ENCODE measurements around the gene FAM149B1. TPM values are rescaled to one million over a fixed set of nuclear protein-coding genes. Genes with fewer than 3 reads are reported as not detected.

Gene FAM149B1
- total RNA-seq, 8 experiments from 2014 or later = 14.5 to 32.5 (median 22.6) TPM

GRCh38 chr10:73281097-73281496, 113.2 kb downstream of the FAM149B1 start:
- WGBS, 10 experiments = 67 to 95% (median 84%) methylated on average over 1 to 3 of the region's 3 CpGs; no CpG with 5 or more reads in 4 of the 10 experiments
- Histone ChIP-seq H3K4me3 (no peak overlapping the region), H3K4me1 (replicated peaks in 1 of 2) (no peaks in the 10 kb centered on the region), H3K27ac (no peak overlapping the region)
- in situ Hi-C loops (cut with MboI; ENCODE audit: low pct_unique_long_range_greater_than_20kb in 2 of 9, low sequenced_read_pairs in 9 of 9, unreplicated experiment in 9 of 9) = no loop called here
- ATAC-seq (replicated peaks in 6 of 8) = no peak

GRCh38 chr10:73287441-73287840, 119.5 kb downstream of the FAM149B1 start:
- 0 to 100% (median 50%) methylated on average over 1 of the region's 1 CpG; no CpG with 5 or more reads in 1 of the 10 experiments for WGBS, 10 experiments
- ATAC-seq (replicated peaks in 6 of 8) = no peak
- no peak overlapping the region for H3K27ac ChIP-seq
- no peaks in the 10 kb centered on the region for H3K4me1 ChIP-seq (replicated peaks in 1 of 2)
- H3K4me3 ChIP-seq = no peak overlapping the region
- in situ Hi-C loops (cut with MboI; ENCODE audit: low pct_unique_long_range_greater_than_20kb in 2 of 9, low sequenced_read_pairs in 9 of 9, unreplicated experiment in 9 of 9) = no loop called here

GRCh38 chr10:73289958-73290357, 122.0 kb downstream of the FAM149B1 start:
- H3K4me3 ChIP-seq = no peak overlapping the region
- 29 to 100% (median 100%) methylated on average over 1 of the region's 1 CpG; no CpG with 5 or more reads in 1 of the 10 experiments for WGBS, 10 experiments
- no peaks in the 10 kb centered on the region for H3K4me1 ChIP-seq (replicated peaks in 1 of 2)
- in situ Hi-C loops (cut with MboI; ENCODE audit: low pct_unique_long_range_greater_than_20kb in 2 of 9, low sequenced_read_pairs in 9 of 9, unreplicated experiment in 9 of 9) = no loop called here
- H3K27ac ChIP-seq = no peak overlapping the region
- ATAC-seq (replicated peaks in 6 of 8) = no peak

DNA sequence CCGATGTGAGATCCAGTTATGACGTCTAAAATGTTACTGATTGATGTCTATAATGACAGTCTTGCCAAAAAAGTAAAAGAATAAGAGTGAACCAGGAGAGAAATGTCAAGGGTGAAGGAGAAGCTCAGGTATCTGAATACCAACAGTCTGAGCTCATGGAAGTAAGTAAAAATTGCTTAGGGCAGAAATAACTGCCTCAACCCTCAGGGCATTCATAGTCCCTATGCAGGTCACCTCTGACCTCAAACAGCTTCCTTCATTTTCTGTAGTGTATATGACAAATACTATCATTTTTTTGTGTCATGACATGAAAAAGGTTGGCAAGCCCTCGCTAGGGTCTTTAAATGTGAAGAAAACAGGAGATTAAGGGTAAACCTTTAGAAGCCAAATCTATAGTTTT, 125.5 kb downstream of the FAM149B1 start:
- 0 to 100% (median 66%) methylated on average over 1 to 3 of the region's 3 CpGs for WGBS, 10 experiments
- H3K4me3 ChIP-seq = no peak overlapping the region
- H3K27ac ChIP-seq = no peak overlapping the region
- ATAC-seq (replicated peaks in 6 of 8) = no peak
- no peaks in the 10 kb centered on the region for H3K4me1 ChIP-seq (replicated peaks in 1 of 2)
- in situ Hi-C loops (cut with MboI; ENCODE audit: low pct_unique_long_range_greater_than_20kb in 2 of 9, low sequenced_read_pairs in 9 of 9, unreplicated experiment in 9 of 9) = no loop called here

Other genes with a start within 250 kb of the FAM149B1 start
- gene PLA2G12B, start 213.3 kb upstream of the FAM149B1 start, total RNA-seq = under 1 TPM in 3 of 8 experiments, not detected in 5; 0.24 to 0.49 (median 0.33) TPM
- 100 to 1,000 TPM in 4 of 8 experiments, 10 to 100 TPM in 4; 12.8 to 163 (median 82.2) TPM for gene P4HA1, start 71.3 kb upstream of the FAM149B1 start, total RNA-seq
- 1 to 10 TPM in 5 of 8 experiments, under 1 TPM in 3; 0.60 to 9.2 (median 1.3) TPM for gene NUDT13, start 57.7 kb upstream of the FAM149B1 start, total RNA-seq
- gene ECD, start 111 bp upstream of the FAM149B1 start, total RNA-seq = 10 to 100 TPM; 20.1 to 39.9 (median 25.1) TPM
- 10 to 100 TPM; 12.7 to 50.9 (median 26.8) TPM for gene DNAJC9, start 79.1 kb downstream of the FAM149B1 start, total RNA-seq
- gene MRPS16, start 84.5 kb downstream of the FAM149B1 start, total RNA-seq = 10 to 100 TPM; 38.8 to 82.3 (median 69.4) TPM
- gene CFAP70, start 190.7 kb downstream of the FAM149B1 start, total RNA-seq = 10 to 100 TPM in 1 of 8 experiments, 1 to 10 TPM in 6, under 1 TPM in 1; 0.71 to 16.6 (median 2.0) TPM
- gene ANXA7, start 245.9 kb downstream of the FAM149B1 start, total RNA-seq = 100 to 1,000 TPM in 1 of 8 experiments, 10 to 100 TPM in 7; 18.2 to 163 (median 36.9) TPM